Gastroesophageal sphincter (tissue), 3 donors: ENCODE results near the gene ZNF541.

Source experiments
- CTCF ChIP-seq, 4 experiments: fragments of 200-600 bp in 2 of 4; fragments of 450-650 bp in 2 of 4; sonication (generic) in 1 of 4; IDR thresholded peaks; one replicate each; pipeline ENCODE4 v1.5.1; 2017 to 2019; ENCODE audit warnings: antibody characterized with exemption in 4 of 4, mild to moderate bottlenecking in 2 of 4, moderate library complexity in 2 of 4
- POLR2AphosphoS5 ChIP-seq: sonication (generic); formaldehyde crosslinking; IDR thresholded peaks from one replicate; pipeline ENCODE4 v1.6.1; 2017; ENCODE audit warnings: antibody characterized with exemption

GRCh38 chr19:47589824-47590223, 16.9 kb upstream of the ZNF541 start:
- TF ChIP-seq CTCF (IDR thresholded peaks at IDR 0.05), result no peak
- no peak for TF ChIP-seq POLR2AphosphoS5
